ENCODE data around the gene ATF6.

ATF6 gene

GRCh38 chr1:161981735-161982506 lies 215.8 kb downstream of the ATF6 start:
- no peak for TF ChIP-seq CTCF (IDR thresholded peaks at IDR 0.05; ENCODE audit: extremely low read depth, missing control alignments)
- no peak for DNase-seq (ENCODE audit: low spot score)

GRCh38 chr1:161982507-161982895 lies 216.4 kb downstream of the ATF6 start:
- TF ChIP-seq CTCF (IDR thresholded peaks at IDR 0.05; ENCODE audit: extremely low read depth, missing control alignments), result no peak
- DNase-seq (ENCODE audit: low spot score), result no peak

- no peak for TF ChIP-seq CTCF (IDR thresholded peaks at IDR 0.05; ENCODE audit: extremely low read depth, missing control alignments)
- DNase-seq (ENCODE audit: low spot score), result no peak
Measured at GRCh38 chr1:161982917-161983316, 216.8 kb downstream of the ATF6 start.

- no peak for DNase-seq (ENCODE audit: low spot score)
- TF ChIP-seq CTCF (IDR thresholded peaks at IDR 0.05; ENCODE audit: extremely low read depth, missing control alignments), result no peak
Measured at GRCh38 chr1:161983725-161984124, 217.6 kb downstream of the ATF6 start.

- TF ChIP-seq CTCF (IDR thresholded peaks at IDR 0.05; ENCODE audit: extremely low read depth, missing control alignments), result no peak
- no peak for DNase-seq (ENCODE audit: low spot score)
Measured at GRCh38 chr1:161985301-161985822, 219.2 kb downstream of the ATF6 start.

GRCh38 chr1:161986328-161986727 lies 220.2 kb downstream of the ATF6 start:
- no peak for DNase-seq (ENCODE audit: low spot score)
- no peak for TF ChIP-seq CTCF (IDR thresholded peaks at IDR 0.05; ENCODE audit: extremely low read depth, missing control alignments)

- DNase-seq (ENCODE audit: low spot score), result no peak
- no peak for TF ChIP-seq CTCF (IDR thresholded peaks at IDR 0.05; ENCODE audit: extremely low read depth, missing control alignments)
Measured at GRCh38 chr1:161987303-161987702, 221.2 kb downstream of the ATF6 start.

All from GM20000 (cell line).